Mesendoderm (in vitro differentiated cells): Measurements from ENCODE around the gene BAHCC1.

Source experiments
- DNase-seq: peaks from one replicate; pipeline ENCODE4 v3.0.0; 2013
- H2AK5ac ChIP-seq: 2 replicates; pipeline ENCODE4 v1.6.1; 2013; ENCODE audit warnings: low read length, inconsistent platforms
- H2BK120ac ChIP-seq: 2 replicates; pipeline ENCODE4 v1.6.1; 2013; ENCODE audit warnings: low read depth, mild to moderate bottlenecking, low read length, moderate library complexity, mixed read lengths
- H2BK15ac ChIP-seq: replicated peaks from 2 replicates; pipeline ENCODE4 v1.6.1; 2013; ENCODE audit warnings: low read depth, mild to moderate bottlenecking, moderate library complexity
- H2BK5ac ChIP-seq: 2 replicates; pipeline ENCODE4 v1.6.1; 2013; ENCODE audit warnings: low read length, inconsistent platforms
- H3K18ac ChIP-seq: 2 replicates; pipeline ENCODE4 v1.6.1; 2013; ENCODE audit warnings: mild to moderate bottlenecking, low read length, mixed read lengths
- H3K23ac ChIP-seq: one replicate; pipeline ENCODE4 v1.6.1; 2013; ENCODE audit warnings: low read length
- H3K27ac ChIP-seq: 2 replicates; pipeline ENCODE4 v1.5.1; 2013; ENCODE audit warnings: low read depth, mild to moderate bottlenecking, inconsistent platforms, low read length, moderate library complexity
- H3K27me3 ChIP-seq: 2 replicates; pipeline ENCODE4 v1.6.1; 2013; ENCODE audit warnings: low read length, control low read depth, mild to moderate bottlenecking, inconsistent platforms; ENCODE audit not compliant: insufficient read depth, poor library complexity
- H3K36me3 ChIP-seq: 2 replicates; pipeline ENCODE4 v1.6.1; 2013; ENCODE audit warnings: low read length, inconsistent platforms; ENCODE audit not compliant: control insufficient read depth, insufficient read depth
- H3K4ac ChIP-seq: one replicate; pipeline ENCODE4 v1.6.1; 2013; ENCODE audit warnings: low read depth, mild to moderate bottlenecking, low read length, moderate library complexity
- H3K4me1 ChIP-seq: 2 replicates; pipeline ENCODE4 v1.6.1; 2013; ENCODE audit warnings: low read depth, low read length, inconsistent platforms; ENCODE audit not compliant: control insufficient read depth
- H3K4me2 ChIP-seq: 2 replicates; pipeline ENCODE4 v1.6.1; 2013; ENCODE audit warnings: low read length
- H3K4me3 ChIP-seq: 2 replicates; pipeline ENCODE4 v1.5.1; 2013; ENCODE audit warnings: mild to moderate bottlenecking, low read length
- H3K56ac ChIP-seq: one replicate; pipeline ENCODE4 v1.6.1; 2013; ENCODE audit warnings: low read length
- H3K79me1 ChIP-seq: 2 replicates; pipeline ENCODE4 v1.6.1; 2013; ENCODE audit warnings: low read length, inconsistent platforms
- H3K79me2 ChIP-seq: 2 replicates; pipeline ENCODE4 v1.6.1; 2013; ENCODE audit warnings: mild to moderate bottlenecking, low read length; ENCODE audit not compliant: control insufficient read depth, insufficient read depth
- H3K9ac ChIP-seq: 2 replicates; pipeline ENCODE4 v1.6.1; 2013; ENCODE audit warnings: low read length, inconsistent platforms
- H4K5ac ChIP-seq: one replicate; pipeline ENCODE4 v1.6.1; 2013; ENCODE audit warnings: low read length
- H4K8ac ChIP-seq: one replicate; pipeline ENCODE4 v1.6.1; 2013; ENCODE audit warnings: low read depth, mild to moderate bottlenecking, control low read depth, low read length, moderate library complexity
- WGBS: extraction: QIAGEN DNeasy Blood & Tissue Kit; methylation state at CpG from one replicate; pipeline ENCODE4 v1.1.7; 2013; ENCODE audit warnings: low lambda C conversion rate, missing lambda C conversion rate; ENCODE audit not compliant: insufficient coverage; ENCODE audit errors: extremely low coverage; 5-methylcytosine and 5-hydroxymethylcytosine counted together

The BAHCC1 gene

DNA sequence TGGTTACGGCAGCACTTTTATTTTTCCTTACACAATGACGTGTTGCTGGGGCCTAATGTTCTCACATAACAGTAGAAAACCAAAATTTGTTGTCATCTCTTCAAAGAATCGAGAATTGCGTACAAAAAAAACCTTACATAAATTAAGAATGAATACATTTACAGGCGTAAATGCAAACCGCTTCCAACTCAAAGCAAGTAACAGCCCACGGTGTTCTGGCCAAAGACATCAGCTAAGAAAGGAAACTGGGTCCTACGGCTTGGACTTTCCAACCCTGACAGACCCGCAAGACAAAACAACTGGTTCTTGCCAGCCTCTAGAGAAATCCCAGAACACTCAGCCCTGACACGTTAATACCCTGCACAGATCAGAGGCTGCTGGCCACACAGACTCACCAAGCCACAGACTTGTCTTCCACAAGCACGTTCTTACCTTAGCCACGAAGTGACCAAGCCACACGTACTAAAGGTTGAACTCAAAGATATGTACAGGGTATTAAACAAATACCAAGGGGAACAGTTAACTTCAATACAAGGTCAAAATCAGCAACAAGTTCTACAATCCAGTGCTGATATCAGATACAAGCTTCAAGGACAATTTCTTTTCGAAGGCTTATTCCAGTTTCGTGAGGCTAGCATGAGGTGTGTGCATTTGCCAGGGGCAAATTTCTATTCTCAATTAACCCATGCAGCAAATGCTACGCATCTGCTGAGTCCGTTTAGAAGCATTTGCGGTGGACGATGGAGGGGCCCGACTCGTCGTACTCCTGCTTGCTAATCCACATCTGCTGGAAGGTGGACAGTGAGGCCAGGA, 114.9 kb downstream of the BAHCC1 start:
- H3K4me1 ChIP-seq: no peaks in the 10 kb centered on the region
- DNase-seq: no peak
- H4K8ac ChIP-seq: no peak overlapping the region
- peak overlapping the region; percentile 98 for H3K56ac ChIP-seq
- H3K36me3 ChIP-seq: peaks cover 23% of the 10 kb centered on the region
- H3K18ac ChIP-seq: no peak overlapping the region
- no peak overlapping the region for H2BK120ac ChIP-seq
- H2AK5ac ChIP-seq: no peak overlapping the region
- H3K4me3 ChIP-seq: peak overlapping the region; percentile 98
- no peak overlapping the region for H2BK15ac ChIP-seq
- peaks cover 36% of the 10 kb centered on the region for H3K79me2 ChIP-seq
- no peak overlapping the region for H3K27ac ChIP-seq
- no peaks in the 10 kb centered on the region for H3K27me3 ChIP-seq
- H3K23ac ChIP-seq: peak overlapping the region; percentile 81
- H3K9ac ChIP-seq: peak overlapping the region; percentile 81
- H3K4ac ChIP-seq: no peak overlapping the region
- WGBS: no CpG with 5 or more reads among the region's 22 CpGs
- no peak overlapping the region for H4K5ac ChIP-seq
- no peak overlapping the region for H2BK5ac ChIP-seq
- H3K79me1 ChIP-seq: peaks cover 2% of the 10 kb centered on the region
- H3K4me2 ChIP-seq: peak overlapping the region; percentile 59

DNA sequence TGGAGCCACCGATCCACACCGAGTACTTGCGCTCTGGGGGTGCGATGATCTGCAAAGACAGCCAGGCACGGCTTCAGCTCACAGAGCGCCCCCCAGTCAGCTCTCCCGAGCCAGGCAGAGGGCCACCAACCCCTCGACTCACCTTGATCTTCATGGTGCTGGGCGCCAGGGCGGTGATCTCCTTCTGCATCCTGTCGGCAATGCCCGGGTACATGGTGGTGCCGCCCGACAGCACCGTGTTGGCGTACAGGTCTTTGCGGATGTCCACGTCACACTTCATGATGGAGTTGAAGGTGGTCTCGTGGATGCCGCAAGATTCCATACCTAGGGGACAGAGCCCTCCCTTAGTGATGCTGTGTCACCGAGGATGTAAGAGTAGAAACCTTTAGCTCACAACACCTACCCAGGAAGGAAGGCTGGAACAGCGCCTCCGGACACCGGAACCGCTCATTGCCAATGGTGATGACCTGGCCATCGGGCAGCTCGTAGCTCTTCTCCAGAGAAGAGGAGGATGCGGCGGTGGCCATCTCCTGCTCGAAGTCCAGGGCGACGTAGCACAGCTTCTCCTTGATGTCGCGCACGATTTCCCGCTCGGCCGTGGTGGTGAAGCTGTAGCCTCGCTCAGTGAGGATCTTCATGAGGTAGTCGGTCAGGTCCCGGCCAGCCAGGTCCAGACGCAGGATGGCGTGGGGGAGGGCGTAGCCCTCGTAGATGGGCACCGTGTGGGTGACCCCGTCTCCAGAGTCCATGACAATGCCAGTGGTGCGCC, 115.7 kb downstream of the BAHCC1 start:
- WGBS: no CpG with 5 or more reads among the region's 48 CpGs
- DNase-seq: no peak
- Histone ChIP-seq H2BK5ac (no peak overlapping the region), H3K18ac (no peak overlapping the region), H3K79me1 (peaks cover 2% of the 10 kb centered on the region), H3K27me3 (no peaks in the 10 kb centered on the region), H2BK15ac (no peak overlapping the region), H3K9ac (peak overlapping the region; percentile 81), H3K4me2 (peak overlapping the region; percentile 59), H2AK5ac (no peak overlapping the region), H3K36me3 (peaks cover 23% of the 10 kb centered on the region), H3K23ac (peak overlapping the region; percentile 81), H3K27ac (peak overlapping the region; percentile 8), H3K4me1 (no peaks in the 10 kb centered on the region), H4K5ac (no peak overlapping the region), H3K56ac (peak overlapping the region; percentile 98), H4K8ac (no peak overlapping the region), H3K4ac (no peak overlapping the region), H3K79me2 (peaks cover 43% of the 10 kb centered on the region), H3K4me3 (peak overlapping the region; percentile 98), H2BK120ac (no peak overlapping the region)

DNA sequence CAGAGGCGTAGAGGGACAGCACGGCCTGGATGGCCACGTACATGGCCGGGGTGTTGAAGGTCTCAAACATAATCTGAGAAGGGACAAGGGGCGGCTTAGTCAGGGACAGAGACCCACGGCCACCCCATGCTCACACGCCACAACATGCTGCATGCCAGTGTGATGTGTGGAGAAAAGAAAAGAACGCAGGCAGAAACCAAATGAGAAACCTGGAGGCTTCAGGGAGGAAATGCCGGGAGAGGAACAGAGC, 116.2 kb downstream of the BAHCC1 start:
- H2AK5ac ChIP-seq: no peak overlapping the region
- H3K36me3 ChIP-seq: peaks cover 23% of the 10 kb centered on the region
- H3K27me3 ChIP-seq: no peaks in the 10 kb centered on the region
- no CpG with 5 or more reads among the region's 9 CpGs for WGBS
- H3K4ac ChIP-seq: no peak overlapping the region
- peaks cover 2% of the 10 kb centered on the region for H3K4me1 ChIP-seq
- H3K4me2 ChIP-seq: peak overlapping the region; percentile 59
- H3K9ac ChIP-seq: peak overlapping the region; percentile 81
- H2BK5ac ChIP-seq: no peak overlapping the region
- no peak overlapping the region for H4K8ac ChIP-seq
- peak overlapping the region; percentile 8 for H3K27ac ChIP-seq
- H2BK15ac ChIP-seq: no peak overlapping the region
- DNase-seq: no peak
- H3K23ac ChIP-seq: peak overlapping the region; percentile 29
- H3K79me1 ChIP-seq: peaks cover 4% of the 10 kb centered on the region
- H4K5ac ChIP-seq: no peak overlapping the region
- peak overlapping the region; percentile 98 for H3K56ac ChIP-seq
- H2BK120ac ChIP-seq: no peak overlapping the region
- H3K79me2 ChIP-seq: peaks cover 48% of the 10 kb centered on the region
- H3K18ac ChIP-seq: no peak overlapping the region
- H3K4me3 ChIP-seq: peak overlapping the region; percentile 98

DNA sequence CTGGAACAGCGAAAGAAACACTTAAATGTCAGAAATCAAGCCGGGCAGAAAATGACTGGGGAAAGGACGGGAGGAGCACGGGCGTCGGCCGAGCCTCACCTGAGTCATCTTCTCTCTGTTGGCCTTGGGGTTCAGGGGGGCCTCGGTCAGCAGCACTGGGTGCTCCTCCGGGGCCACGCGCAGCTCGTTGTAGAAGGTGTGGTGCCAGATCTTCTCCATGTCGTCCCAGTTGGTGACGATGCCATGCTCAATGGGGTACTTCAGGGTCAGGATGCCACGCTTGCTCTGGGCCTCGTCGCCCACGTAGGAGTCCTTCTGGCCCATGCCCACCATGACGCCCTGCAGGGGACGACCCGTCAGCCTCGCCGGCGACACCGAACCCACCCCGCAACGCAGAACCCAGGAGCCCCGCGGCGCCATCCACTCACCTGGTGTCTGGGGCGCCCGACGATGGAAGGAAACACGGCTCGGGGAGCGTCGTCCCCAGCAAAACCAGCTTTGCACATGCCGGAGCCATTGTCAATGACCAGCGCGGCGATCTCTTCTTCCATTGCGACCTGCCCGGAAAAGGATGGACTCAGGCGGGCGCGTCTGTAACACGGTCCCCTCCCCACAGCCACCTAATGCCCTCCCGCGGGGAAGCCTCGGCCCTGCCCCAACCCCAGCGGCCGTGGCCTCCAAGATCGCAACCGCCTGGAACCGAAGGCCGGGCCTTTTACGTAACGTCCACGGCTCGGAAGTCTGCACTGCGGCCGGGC, 116.7 kb downstream of the BAHCC1 start:
- DNase-seq: no peak
- H3K23ac ChIP-seq: peak overlapping the region; percentile 29
- no peak overlapping the region for H4K5ac ChIP-seq
- peaks cover 5% of the 10 kb centered on the region for H3K79me1 ChIP-seq
- peak overlapping the region; percentile 82 for H3K18ac ChIP-seq
- peak overlapping the region; percentile 8 for H3K27ac ChIP-seq
- H3K79me2 ChIP-seq: peaks cover 52% of the 10 kb centered on the region
- H2BK5ac ChIP-seq: no peak overlapping the region
- H3K4ac ChIP-seq: no peak overlapping the region
- H3K56ac ChIP-seq: peak overlapping the region; percentile 98
- peak overlapping the region; percentile 98 for H3K4me3 ChIP-seq
- H2BK120ac ChIP-seq: no peak overlapping the region
- no peak overlapping the region for H2AK5ac ChIP-seq
- no peak overlapping the region for H4K8ac ChIP-seq
- H3K9ac ChIP-seq: peak overlapping the region; percentile 81
- no peak overlapping the region for H2BK15ac ChIP-seq
- peaks cover 23% of the 10 kb centered on the region for H3K36me3 ChIP-seq
- H3K27me3 ChIP-seq: no peaks in the 10 kb centered on the region
- peaks cover 2% of the 10 kb centered on the region for H3K4me1 ChIP-seq
- peak overlapping the region; percentile 59 for H3K4me2 ChIP-seq
- no CpG with 5 or more reads among the region's 62 CpGs for WGBS

DNA sequence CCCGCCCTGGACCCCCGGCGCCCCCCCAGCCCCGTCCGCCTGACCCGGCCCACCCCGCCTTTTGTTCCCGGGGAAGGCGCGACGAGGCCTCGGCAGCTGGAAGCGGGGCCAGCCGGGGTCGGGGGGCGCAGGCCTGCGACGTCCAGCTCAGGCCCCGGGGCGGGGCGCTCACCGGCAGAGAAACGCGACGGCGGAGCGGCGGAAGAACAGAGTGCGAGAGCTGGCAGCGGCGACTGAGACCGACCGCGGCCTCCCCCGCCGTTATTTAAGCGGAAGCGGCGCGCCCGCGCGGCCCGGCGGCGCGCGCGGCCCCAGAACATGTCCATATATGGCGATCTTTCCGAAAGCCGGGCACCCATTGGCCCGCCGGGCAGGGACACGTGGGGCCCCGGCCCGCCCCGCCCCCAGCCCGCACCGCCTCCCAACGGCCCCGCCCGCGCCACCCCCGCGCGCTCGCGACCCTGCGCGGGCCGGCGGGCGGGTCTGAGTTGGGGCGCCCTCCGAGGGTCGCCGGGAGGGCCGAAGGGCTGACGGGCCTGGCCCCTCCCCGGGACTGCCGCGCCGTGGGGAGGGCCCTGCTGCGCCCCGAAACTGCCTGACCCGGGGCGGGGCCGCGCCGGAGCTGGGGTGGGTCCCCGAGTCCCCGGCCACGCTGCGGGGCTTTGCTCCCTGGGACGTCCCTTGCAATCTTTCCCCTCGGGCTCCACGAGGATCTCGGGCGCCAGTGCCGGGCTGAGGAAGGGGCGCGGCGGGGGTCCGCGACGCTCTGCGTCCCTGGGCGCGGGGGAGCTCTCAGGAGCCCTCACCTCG, 117.5 kb downstream of the BAHCC1 start, which contains the start of gene ACTG1:
TSS of gene ACTG1 (minus strand) at position 238 of the 810 bp plus-strand sequence. CDS start 445 bp downstream, outside the sequence.
- Histone ChIP-seq H3K79me1 (peaks cover 5% of the 10 kb centered on the region), H3K18ac (peak within 1 kb of the TSS; percentile 99), H4K8ac (peak within 1 kb of the TSS; percentile 66)

More for the DNA sequence above, 117.5 kb downstream of the BAHCC1 start, which contains the start of gene ACTG1:
- H3K9ac ChIP-seq: peak within 1 kb of the TSS; percentile 81
- H3K27me3 ChIP-seq: no peaks in the 10 kb centered on the region
- peak within 1 kb of the TSS; percentile 32 for H2BK120ac ChIP-seq
- peak within 1 kb of the TSS; percentile 68 for H2BK5ac ChIP-seq
- peak within 1 kb of the TSS; percentile 98 for H3K4me3 ChIP-seq
- no peak within 1 kb of the TSS for H4K5ac ChIP-seq
- DNase-seq: peak; percentile 95
- H3K4me1 ChIP-seq: peaks cover 6% of the 10 kb centered on the region
- H3K4me2 ChIP-seq: peak within 1 kb of the TSS; percentile 59
- H3K23ac ChIP-seq: peak within 1 kb of the TSS; percentile 85
- no CpG with 5 or more reads among the region's 111 CpGs for WGBS
- H3K4ac ChIP-seq: peak within 1 kb of the TSS; percentile 100
- H3K36me3 ChIP-seq: peaks cover 23% of the 10 kb centered on the region
- H3K27ac ChIP-seq: peak within 1 kb of the TSS; percentile 98
- H2BK15ac ChIP-seq: no peak within 1 kb of the TSS
- peaks cover 52% of the 10 kb centered on the region for H3K79me2 ChIP-seq
- H3K56ac ChIP-seq: peak within 1 kb of the TSS; percentile 98
- H2AK5ac ChIP-seq: peak within 1 kb of the TSS; percentile 50
